Mesothelial cell of epicardium (in vitro differentiated cells): ENCODE results near the gene CDK17. TPM values are rescaled to one million over a fixed set of nuclear protein-coding genes. Genes with fewer than 3 reads are reported as not detected.

Experiments
- DNase-seq, 2 experiments: peaks; one replicate each; pipeline ENCODE4 v3.0.0; 2021; ENCODE audit warnings: low spot score in 2 of 2; ENCODE audit not compliant: unreplicated experiment in 2 of 2
- H3K27ac Mint-ChIP-seq: 2 replicates; pipeline ENCODE4 v1.8.0; 2021; ENCODE audit warnings: mixed read lengths
- H3K27me3 Mint-ChIP-seq: 2 replicates; pipeline ENCODE4 v1.8.0; 2021; ENCODE audit warnings: low read depth, mixed read lengths
- H3K36me3 Mint-ChIP-seq: 2 replicates; pipeline ENCODE4 v1.8.0; 2021; ENCODE audit warnings: mixed read lengths
- H3K4me1 Mint-ChIP-seq: 2 replicates; pipeline ENCODE4 v1.8.0; 2021; ENCODE audit warnings: mixed read lengths
- H3K4me3 Mint-ChIP-seq: 2 replicates; pipeline ENCODE4 v1.8.0; 2021; ENCODE audit warnings: mild to moderate bottlenecking, moderate library complexity, mixed read lengths
- H3K9me3 Mint-ChIP-seq: 2 replicates; pipeline ENCODE4 v1.8.0; 2021; ENCODE audit warnings: mixed read lengths
- total RNA-seq: library from RNA; stranded (reverse); gene quantifications from 3 replicates; pipeline ENCODE4 v1.2.1, GENCODE V29; 2021
- TF ChIP-seq, protein P1 (sequence below): fragments of 200-600 bp; sonication (generic); IDR thresholded peaks from one replicate; pipeline ENCODE4 v1.5.0; 2021; ENCODE audit warnings: antibody characterized with exemption; ENCODE audit not compliant: unreplicated experiment

CDK17 gene
- total RNA-seq, 1 donor from 2014 or later: 40.5 TPM

GRCh38 chr12:96337953-96338352 lies 62.3 kb downstream of the CDK17 start:
- H3K27me3 Mint-ChIP-seq: no peaks in the 10 kb centered on the region
- peaks cover 20% of the 10 kb centered on the region for H3K9me3 Mint-ChIP-seq
- TF ChIP-seq, protein P1, sequence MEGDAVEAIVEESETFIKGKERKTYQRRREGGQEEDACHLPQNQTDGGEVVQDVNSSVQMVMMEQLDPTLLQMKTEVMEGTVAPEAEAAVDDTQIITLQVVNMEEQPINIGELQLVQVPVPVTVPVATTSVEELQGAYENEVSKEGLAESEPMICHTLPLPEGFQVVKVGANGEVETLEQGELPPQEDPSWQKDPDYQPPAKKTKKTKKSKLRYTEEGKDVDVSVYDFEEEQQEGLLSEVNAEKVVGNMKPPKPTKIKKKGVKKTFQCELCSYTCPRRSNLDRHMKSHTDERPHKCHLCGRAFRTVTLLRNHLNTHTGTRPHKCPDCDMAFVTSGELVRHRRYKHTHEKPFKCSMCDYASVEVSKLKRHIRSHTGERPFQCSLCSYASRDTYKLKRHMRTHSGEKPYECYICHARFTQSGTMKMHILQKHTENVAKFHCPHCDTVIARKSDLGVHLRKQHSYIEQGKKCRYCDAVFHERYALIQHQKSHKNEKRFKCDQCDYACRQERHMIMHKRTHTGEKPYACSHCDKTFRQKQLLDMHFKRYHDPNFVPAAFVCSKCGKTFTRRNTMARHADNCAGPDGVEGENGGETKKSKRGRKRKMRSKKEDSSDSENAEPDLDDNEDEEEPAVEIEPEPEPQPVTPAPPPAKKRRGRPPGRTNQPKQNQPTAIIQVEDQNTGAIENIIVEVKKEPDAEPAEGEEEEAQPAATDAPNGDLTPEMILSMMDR: no peak
- H3K36me3 Mint-ChIP-seq: peaks cover 23% of the 10 kb centered on the region
- no peaks in the 10 kb centered on the region for H3K4me1 Mint-ChIP-seq
- no peak overlapping the region for H3K4me3 Mint-ChIP-seq
- H3K27ac Mint-ChIP-seq: no peak overlapping the region
- DNase-seq: no peak

DNA sequence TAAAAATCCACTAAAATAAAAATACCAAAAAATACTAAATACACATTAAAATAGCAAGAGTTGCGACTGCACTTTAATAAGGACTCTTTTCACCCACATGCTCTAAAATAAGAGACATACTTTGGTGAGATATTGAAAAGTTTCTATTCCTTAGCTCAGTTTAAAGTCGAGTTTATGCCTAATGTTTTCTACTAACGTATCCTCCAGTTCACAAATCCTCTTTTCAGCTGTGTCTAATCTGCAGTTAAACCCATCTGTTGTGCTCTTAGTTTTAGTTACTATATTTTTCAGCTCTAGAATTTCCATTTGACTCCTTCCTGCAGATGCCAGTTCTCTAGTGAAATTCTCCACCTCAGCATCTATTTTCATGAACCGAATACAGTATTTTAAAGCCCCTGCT lies 63.8 kb downstream of the CDK17 start:
- Mint-ChIP-seq H3K27ac (no peak overlapping the region), H3K36me3 (peaks cover 20% of the 10 kb centered on the region), H3K4me3 (no peak overlapping the region), H3K27me3 (no peaks in the 10 kb centered on the region), H3K4me1 (no peaks in the 10 kb centered on the region), H3K9me3 (peaks cover 19% of the 10 kb centered on the region)
- DNase-seq: no peak
- TF ChIP-seq, protein P1: no peak

DNA sequence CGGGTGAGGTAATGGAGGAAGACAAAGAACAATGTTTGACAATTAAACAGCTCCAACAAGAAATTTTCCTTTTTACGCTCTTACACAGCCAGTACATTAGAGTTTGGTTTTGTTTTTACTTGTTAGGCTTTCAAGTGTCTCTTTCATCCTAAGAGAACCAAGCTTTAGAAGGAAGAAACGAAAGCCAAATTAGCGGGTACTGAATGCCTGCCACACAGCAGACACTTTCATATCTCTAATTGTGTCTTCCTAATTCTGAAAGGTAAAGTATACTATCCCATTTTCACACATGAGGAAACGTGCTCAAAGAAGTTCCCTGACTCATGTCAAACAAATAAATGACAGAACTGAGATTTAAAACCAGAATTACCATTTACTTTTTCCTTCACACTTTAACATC lies 65.0 kb downstream of the CDK17 start:
- Mint-ChIP-seq H3K27ac (no peak overlapping the region), H3K36me3 (peaks cover 22% of the 10 kb centered on the region), H3K4me3 (no peak overlapping the region), H3K27me3 (no peaks in the 10 kb centered on the region), H3K9me3 (peaks cover 19% of the 10 kb centered on the region), H3K4me1 (no peaks in the 10 kb centered on the region)
- TF ChIP-seq, protein P1: no peak
- DNase-seq: no peak

DNA sequence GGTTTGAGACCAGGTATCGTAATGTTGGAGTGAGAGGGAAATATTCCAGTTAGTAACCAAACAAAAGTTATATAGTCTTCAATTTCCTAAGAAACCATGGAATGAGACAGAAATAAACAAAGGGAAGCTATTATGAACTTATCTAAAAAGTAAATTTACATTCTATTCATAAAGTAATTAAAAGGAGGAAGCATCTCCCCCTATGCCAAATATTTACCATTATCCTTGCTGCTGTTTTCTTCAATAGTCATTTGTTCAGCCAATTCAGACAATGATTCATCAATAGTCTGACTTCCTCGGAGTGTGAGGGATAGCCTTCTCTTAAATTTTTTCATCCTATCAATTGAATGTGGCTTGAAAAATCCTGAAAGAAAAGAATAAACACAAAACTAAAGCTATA lies 65.7 kb downstream of the CDK17 start:
- DNase-seq: no peak
- Mint-ChIP-seq H3K27ac (no peak overlapping the region), H3K4me3 (no peak overlapping the region), H3K9me3 (peaks cover 19% of the 10 kb centered on the region), H3K27me3 (no peaks in the 10 kb centered on the region), H3K4me1 (no peaks in the 10 kb centered on the region), H3K36me3 (peaks cover 22% of the 10 kb centered on the region)
- TF ChIP-seq, protein P1: no peak

DNA sequence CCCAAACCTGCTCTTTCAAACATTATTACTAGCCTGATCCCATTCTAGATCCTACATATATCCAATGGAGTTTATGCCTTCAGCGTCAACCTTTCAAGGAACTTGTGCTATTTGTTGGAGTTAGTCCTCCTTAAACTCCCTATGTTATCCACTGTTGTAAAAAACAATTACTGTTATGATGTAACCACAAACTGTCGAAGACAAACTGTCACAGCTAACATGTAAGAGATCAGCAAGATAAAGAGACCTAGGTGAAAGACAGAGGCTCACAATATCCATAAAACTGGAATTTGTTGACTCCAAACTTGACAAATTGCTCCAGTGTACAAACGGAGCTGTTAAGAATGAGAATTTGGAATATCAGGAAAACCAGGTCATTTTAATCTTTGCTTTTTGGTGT lies 70.7 kb downstream of the CDK17 start:
- H3K27ac Mint-ChIP-seq: no peak overlapping the region
- H3K27me3 Mint-ChIP-seq: no peaks in the 10 kb centered on the region
- peaks cover 18% of the 10 kb centered on the region for H3K9me3 Mint-ChIP-seq
- H3K4me1 Mint-ChIP-seq: no peaks in the 10 kb centered on the region
- H3K36me3 Mint-ChIP-seq: peaks cover 24% of the 10 kb centered on the region
- H3K4me3 Mint-ChIP-seq: no peak overlapping the region
- TF ChIP-seq, protein P1: no peak
- DNase-seq: no peak

GRCh38 chr12:96329018-96329417 lies 71.2 kb downstream of the CDK17 start:
- no peak for DNase-seq
- H3K27me3 Mint-ChIP-seq: no peaks in the 10 kb centered on the region
- no peaks in the 10 kb centered on the region for H3K4me1 Mint-ChIP-seq
- H3K36me3 Mint-ChIP-seq: peaks cover 28% of the 10 kb centered on the region
- H3K27ac Mint-ChIP-seq: no peak overlapping the region
- H3K9me3 Mint-ChIP-seq: peaks cover 18% of the 10 kb centered on the region
- TF ChIP-seq, protein P1: no peak
- H3K4me3 Mint-ChIP-seq: no peak overlapping the region
